GM10248 (cell line): ENCODE data around the gene ATP11A.

Experiments used
- CTCF ChIA-PET: fragments of 300-600 bp; sonication (Branson Sonifier 250); formaldehyde crosslinking; extraction: SDS; loops from one replicate; lab custom pipeline; 2021; ENCODE audit warnings: antibody characterized with exemption; lab: Yijun Ruan, JAX
- POLR2A ChIA-PET: fragments of 350-650 bp; sonication (Branson Sonifier 250); formaldehyde crosslinking; extraction: SDS; loops from one replicate; lab custom pipeline; 2020; ENCODE audit warnings: antibody characterized with exemption; lab: Yijun Ruan, JAX
- DNase-seq: peaks from one replicate; pipeline ENCODE4 v3.0.0; 2012; ENCODE audit errors: extremely low spot score
- CTCF ChIP-seq: IDR thresholded peaks from 2 replicates; pipeline ENCODE4 v1.5.1; 2012; ENCODE audit warnings: mild to moderate bottlenecking, low read depth; ENCODE audit errors: extremely low read depth, missing control alignments, control extremely low read depth

Gene ATP11A

DNA sequence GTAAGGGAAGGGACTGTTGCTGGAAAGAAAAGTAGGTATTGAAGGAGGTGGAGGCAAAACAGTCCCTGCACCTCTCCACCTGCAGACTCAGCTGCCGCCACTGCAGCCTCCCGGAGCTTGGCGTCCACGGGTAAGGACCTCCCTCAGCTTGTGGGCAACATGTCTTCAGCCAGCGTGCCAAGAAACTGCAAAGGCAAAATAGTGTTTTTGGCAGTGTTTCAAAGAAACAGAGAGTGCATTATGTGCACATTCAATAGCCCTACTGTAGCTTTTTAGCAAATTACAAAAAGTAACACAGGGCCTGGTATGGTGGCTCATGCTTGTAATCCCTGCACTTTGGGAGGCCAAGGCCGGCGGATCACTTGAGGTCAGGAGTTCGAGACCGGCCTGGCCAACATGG lies 57.4 kb downstream of the ATP11A start:
- ChIA-PET CTCF (interaction anchor here (1.1 to 1.5 kb wide), 2 partner anchors 9 to 11 kb away, joined by 4 read pairs; no protein-coding TSS in a partner anchor), POLR2A (no interaction called here)
- no peak for DNase-seq
- no peak for TF ChIP-seq CTCF

- TF ChIP-seq CTCF: no peak
- ChIA-PET POLR2A (no interaction called here), CTCF (no interaction called here)
- DNase-seq: no peak
These were observed 59.3 kb downstream of the ATP11A start for GRCh38 chr13:112748947-112749735.

- CTCF ChIA-PET: no interaction called here
- POLR2A ChIA-PET: no interaction called here
- TF ChIP-seq CTCF: no peak
- DNase-seq: no peak
These were observed 60.7 kb downstream of the ATP11A start for GRCh38 chr13:112750570-112750969.

GRCh38 chr13:112751617-112752016 lies 61.8 kb downstream of the ATP11A start:
- no peak for TF ChIP-seq CTCF
- no peak for DNase-seq
- POLR2A ChIA-PET: no interaction called here
- CTCF ChIA-PET: no interaction called here

DNA sequence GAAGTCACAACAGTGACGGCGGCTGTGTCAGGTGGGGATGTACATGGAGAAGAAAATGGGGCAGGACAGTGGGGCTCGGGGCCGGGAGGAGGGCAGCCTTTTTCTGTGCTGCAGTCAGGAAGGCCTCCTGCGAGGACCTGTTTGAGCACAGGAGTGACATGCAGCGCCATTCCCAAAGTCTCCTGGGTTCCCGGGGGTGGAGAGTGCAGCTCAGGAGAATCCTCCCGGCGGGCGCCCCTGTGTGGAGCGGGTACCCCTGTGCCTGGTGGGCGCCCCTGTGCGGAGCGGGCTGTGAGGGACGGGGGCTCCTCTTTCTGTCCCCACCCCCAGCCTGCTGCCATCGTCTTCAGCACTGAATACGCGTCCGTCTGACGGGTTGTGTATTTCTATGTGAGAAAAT lies 62.4 kb downstream of the ATP11A start:
- no peak for DNase-seq
- ChIA-PET CTCF (no interaction called here), POLR2A (no interaction called here)
- no peak for TF ChIP-seq CTCF

- ChIA-PET CTCF (interaction anchor here (0.9 to 1.3 kb wide), 2 partner anchors 10 to 121 kb away, joined by 3 to 5 read pairs; no protein-coding TSS in a partner anchor), POLR2A (no interaction called here)
- DNase-seq: no peak
- no peak for TF ChIP-seq CTCF
These were observed 63.1 kb downstream of the ATP11A start for GRCh38 chr13:112752711-112753541.
